GM12878 (cell line): ENCODE results near the gene EGF. TPM values are rescaled to one million over a fixed set of nuclear protein-coding genes. Genes with fewer than 3 reads are reported as not detected.
A peak's percentile ranks its signal among the peaks of the same experiment; 100 is the strongest.

Source experiments
- ASH2L ChIP-seq: fragments of 300-600, 200-600 bp; sonication (generic); IDR thresholded peaks from 2 replicates; pipeline ENCODE4 v1.6.1; 2017; ENCODE audit warnings: low read depth, mild to moderate bottlenecking, borderline replicate concordance
- BRCA1 ChIP-seq: IDR thresholded peaks from 2 replicates; pipeline ENCODE4 v1.6.1; 2011; ENCODE audit warnings: low read depth, low read length, improper control_type of control experiment
- CBFB ChIP-seq: IDR thresholded peaks from 2 replicates; pipeline ENCODE4 v1.6.1; 2016; ENCODE audit warnings: antibody characterized with exemption, low read depth
- DPF2 ChIP-seq: fragments of 450-650 bp; IDR thresholded peaks from 2 replicates; pipeline ENCODE4 v1.6.1; 2017; ENCODE audit warnings: mild to moderate bottlenecking
- E2F8 ChIP-seq: fragments of 450-650 bp; IDR thresholded peaks from 2 replicates; pipeline ENCODE4 v1.6.1; 2018; ENCODE audit warnings: mild to moderate bottlenecking, low read depth, moderate library complexity; ENCODE audit not compliant: partially characterized antibody
- EZH2 ChIP-seq: IDR thresholded peaks from 2 replicates; pipeline ENCODE4 v1.6.1; 2012; ENCODE audit warnings: low read depth, mild to moderate bottlenecking, control low read depth, inconsistent platforms, low read length, borderline replicate concordance; ENCODE audit not compliant: control insufficient read depth
- GATAD2B ChIP-seq: fragments of 450-650 bp; conservative IDR thresholded peaks from 2 replicates; pipeline ENCODE4 v1.6.1; 2017; ENCODE audit warnings: low read depth, mild to moderate bottlenecking, moderate library complexity
- HCFC1 ChIP-seq: fragments of 150-350 bp; IDR thresholded peaks from 2 replicates; pipeline ENCODE4 v1.6.1; 2014; ENCODE audit warnings: low read length
- NBN ChIP-seq: fragments of 450-650 bp; IDR thresholded peaks from 2 replicates; pipeline ENCODE4 v1.6.1; 2016
- PBX3 ChIP-seq: IDR thresholded peaks from 2 replicates; pipeline ENCODE4 v1.6.1; 2011; ENCODE audit warnings: mild to moderate bottlenecking, low read depth, low read length, moderate library complexity; ENCODE audit not compliant: insufficient replicate concordance
- RCOR1 ChIP-seq: conservative IDR thresholded peaks from 2 replicates; pipeline ENCODE4 v1.6.1; 2012; ENCODE audit warnings: low read depth, low read length, improper control_type of control experiment
- RFX5 ChIP-seq: IDR thresholded peaks from 2 replicates; pipeline ENCODE4 v1.6.1; 2011; ENCODE audit warnings: low read depth, low read length, improper control_type of control experiment
- RUNX3 ChIP-seq: IDR thresholded peaks from 2 replicates; pipeline ENCODE4 v1.6.1; 2012; ENCODE audit warnings: low read length, inconsistent platforms
- SKIL ChIP-seq: fragments of 450-650 bp; IDR thresholded peaks from 2 replicates; pipeline ENCODE4 v1.6.1; 2017; ENCODE audit warnings: mild to moderate bottlenecking, low read depth, inconsistent platforms; ENCODE audit not compliant: poor library complexity, severe bottlenecking
- TARDBP ChIP-seq: IDR thresholded peaks from 2 replicates; pipeline ENCODE4 v1.6.1; 2016; ENCODE audit warnings: borderline replicate concordance
- USF1 ChIP-seq: IDR thresholded peaks from 2 replicates; pipeline ENCODE4 v1.6.1; 2011; ENCODE audit warnings: borderline replicate concordance, low read depth, mild to moderate bottlenecking, moderate library complexity, mixed read lengths, low read length; ENCODE audit not compliant: insufficient read depth; ENCODE audit errors: extremely low read length
- ZNF24 ChIP-seq: fragments of 450-650 bp; IDR thresholded peaks from 2 replicates; pipeline ENCODE4 v1.6.1; 2017; ENCODE audit warnings: antibody characterized with exemption, mild to moderate bottlenecking
- ZNF622 ChIP-seq: fragments of 450-650 bp; IDR thresholded peaks from 2 replicates; pipeline ENCODE4 v1.6.1; 2017; ENCODE audit warnings: mild to moderate bottlenecking, inconsistent platforms
- ZZZ3 ChIP-seq: IDR thresholded peaks from 2 replicates; pipeline ENCODE4 v1.6.1; 2011; ENCODE audit warnings: low read depth; ENCODE audit not compliant: control insufficient read depth, insufficient read length
- polyA plus RNA-seq, 11 experiments: library from polyadenylated mRNA; depleted of rRNA in 4 of 11; unstranded in 6 of 11; stranded (reverse) in 5 of 11; fragments of >200 nt; fragmentation: Nextera tagmentation in 4 of 11; fragmentation: Illumina TruSeq in 1 of 11; extraction: Ambion mirVana in 4 of 11; extraction: Trizol in 1 of 11; gene quantifications; 1 replicate in 1 of 11; 2 replicates in 10 of 11; pipeline versions ENCODE4 v1.2.1 to v1.2.3, GENCODE V29; 2011 to 2016; ENCODE audit warnings: inconsistent platforms in 2 of 11, missing spikeins in 2 of 11, low read depth in 1 of 11
- total RNA-seq, 4 experiments: library from RNA; depleted of rRNA in 3 of 4; stranded (reverse); fragments of >200 nt in 3 of 4; fragmentation: Illumina TruSeq in 1 of 4; extraction: Trizol in 1 of 4; gene quantifications; 2 replicates each; pipeline versions ENCODE4 v1.2.1 to v1.2.3, GENCODE V29; 2013 to 2021
- TF ChIP-seq, protein P1 (sequence below): IDR thresholded peaks from 2 replicates; pipeline ENCODE4 v1.6.1; 2011; ENCODE audit warnings: low read depth, mild to moderate bottlenecking, low read length, moderate library complexity, borderline replicate concordance; ENCODE audit errors: extremely low read depth
- TF ChIP-seq, protein P2 (sequence below): fragments of 150-350 bp; IDR thresholded peaks from 2 replicates; pipeline ENCODE4 v1.6.1; 2014; ENCODE audit warnings: mild to moderate bottlenecking, low read depth, low read length

The EGF gene
- total and polyA plus RNA-seq, 10 of the 15 experiments (the other 5 are each of a cell fraction or from before 2014, with no cell fraction given) = 0.02 to 0.90 (median 0.19) TPM; not detected in 4

DNA sequence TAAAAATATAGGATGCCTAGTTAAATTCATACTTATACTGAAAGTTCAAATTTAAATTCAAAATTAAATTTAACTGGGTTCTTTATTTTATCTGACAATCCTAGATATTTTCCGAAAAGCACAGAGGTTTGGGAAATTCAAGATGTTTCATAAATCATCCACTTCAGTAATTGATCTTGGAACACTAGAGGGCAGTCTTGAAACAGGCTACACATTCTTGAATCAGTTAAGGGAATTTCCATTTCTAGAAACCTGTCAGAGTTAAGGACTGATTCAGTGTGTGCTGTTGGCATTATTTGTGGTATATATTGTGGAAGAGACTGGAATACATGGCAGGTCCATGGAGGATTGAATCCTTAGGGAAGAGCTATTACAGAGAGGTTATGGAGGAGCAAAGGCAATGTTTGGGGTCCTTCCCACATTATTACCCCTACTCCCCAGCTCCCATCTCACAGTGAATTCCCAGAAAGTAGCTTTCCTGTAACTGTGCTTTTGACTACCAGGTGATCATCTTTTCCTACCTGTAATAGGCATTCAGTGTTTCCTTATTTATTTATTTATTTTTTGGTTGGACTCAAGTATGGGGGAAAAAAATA, 92.9 kb downstream of the EGF start (continued):
- TF ChIP-seq, protein P1, sequence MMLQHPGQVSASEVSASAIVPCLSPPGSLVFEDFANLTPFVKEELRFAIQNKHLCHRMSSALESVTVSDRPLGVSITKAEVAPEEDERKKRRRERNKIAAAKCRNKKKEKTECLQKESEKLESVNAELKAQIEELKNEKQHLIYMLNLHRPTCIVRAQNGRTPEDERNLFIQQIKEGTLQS = no peak
- TF ChIP-seq ZNF622 (no peak), TARDBP (no peak), DPF2 (no peak), RUNX3 (peak; percentile 37; the same call in 1 of the 2 replicates), EZH2 (no peak), NBN (no peak), E2F8 (no peak), SKIL (no peak), ZZZ3 (no peak), PBX3 (no peak), ZNF24 (no peak), GATAD2B (no peak), USF1 (no peak), BRCA1 (no peak), RFX5 (no peak), HCFC1 (no peak), ASH2L (no peak), RCOR1 (no peak), CBFB (no peak)
- TF ChIP-seq, protein P2, sequence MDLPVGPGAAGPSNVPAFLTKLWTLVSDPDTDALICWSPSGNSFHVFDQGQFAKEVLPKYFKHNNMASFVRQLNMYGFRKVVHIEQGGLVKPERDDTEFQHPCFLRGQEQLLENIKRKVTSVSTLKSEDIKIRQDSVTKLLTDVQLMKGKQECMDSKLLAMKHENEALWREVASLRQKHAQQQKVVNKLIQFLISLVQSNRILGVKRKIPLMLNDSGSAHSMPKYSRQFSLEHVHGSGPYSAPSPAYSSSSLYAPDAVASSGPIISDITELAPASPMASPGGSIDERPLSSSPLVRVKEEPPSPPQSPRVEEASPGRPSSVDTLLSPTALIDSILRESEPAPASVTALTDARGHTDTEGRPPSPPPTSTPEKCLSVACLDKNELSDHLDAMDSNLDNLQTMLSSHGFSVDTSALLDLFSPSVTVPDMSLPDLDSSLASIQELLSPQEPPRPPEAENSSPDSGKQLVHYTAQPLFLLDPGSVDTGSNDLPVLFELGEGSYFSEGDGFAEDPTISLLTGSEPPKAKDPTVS = no peak
